HepG2 (cell line): Measurements from ENCODE around the gene SRY.

Experiments used
- EZH2 ChIP-seq: conservative IDR thresholded peaks from 2 replicates; pipeline ENCODE4 v1.6.1; 2012; ENCODE audit warnings: mild to moderate bottlenecking, low read depth, low read length, moderate library complexity
- FOXK1 ChIP-seq: sonication (generic); formaldehyde crosslinking; IDR thresholded peaks from 2 replicates; pipeline ENCODE4 v1.4.0; 2020; ENCODE audit warnings: low read depth, missing genetic modification reagents, borderline replicate concordance
- MXD4 ChIP-seq: IDR thresholded peaks from 2 replicates; pipeline ENCODE4 v1.6.1; 2016; ENCODE audit warnings: mild to moderate bottlenecking, missing biosample characterization, missing genetic modification reagents
- NR1H2 ChIP-seq: sonication (generic); formaldehyde crosslinking; IDR thresholded peaks from 2 replicates; pipeline ENCODE4 v1.8.1; 2022; ENCODE audit warnings: low read depth, missing genetic modification reagents, borderline replicate concordance
- POLR2AphosphoS5 ChIP-seq: IDR thresholded peaks from 2 replicates; pipeline ENCODE4 v1.6.1; 2012; ENCODE audit warnings: low read depth, low read length
- ZC3H4 ChIP-seq: sonication (generic); formaldehyde crosslinking; IDR thresholded peaks from 2 replicates; pipeline ENCODE4 v1.4.0; 2020; ENCODE audit warnings: missing genetic modification reagents, borderline replicate concordance
- ZNF530 ChIP-seq: sonication (generic); formaldehyde crosslinking; IDR thresholded peaks from 2 replicates; pipeline ENCODE4 v1.5.0; 2020; ENCODE audit warnings: low read depth, mild to moderate bottlenecking, missing genetic modification reagents
- ZNF589 ChIP-seq: sonication (generic); formaldehyde crosslinking; conservative IDR thresholded peaks from 2 replicates; pipeline ENCODE4 v1.8.0; 2022; ENCODE audit warnings: mild to moderate bottlenecking, moderate library complexity, missing genetic modification reagents
- ZNF850 ChIP-seq: sonication (generic); formaldehyde crosslinking; conservative IDR thresholded peaks from 2 replicates; pipeline ENCODE4 v1.9.0; 2021; ENCODE audit warnings: mild to moderate bottlenecking, missing genetic modification reagents
- TF ChIP-seq, protein P1 (sequence below): IDR thresholded peaks from 2 replicates; pipeline ENCODE4 v1.6.1; 2016; ENCODE audit warnings: missing genetic modification reagents, missing compliant biosample characterization
- TF ChIP-seq, protein P2 (sequence below): sonication (generic); formaldehyde crosslinking; IDR thresholded peaks from 2 replicates; pipeline ENCODE4 v1.5.0; 2020; ENCODE audit warnings: mild to moderate bottlenecking, missing genetic modification reagents, moderate library complexity
- TF ChIP-seq, protein P3 (sequence below): sonication (generic); formaldehyde crosslinking; IDR thresholded peaks from 2 replicates; pipeline ENCODE4 v1.4.0; 2020; ENCODE audit warnings: missing genetic modification reagents

DNA sequence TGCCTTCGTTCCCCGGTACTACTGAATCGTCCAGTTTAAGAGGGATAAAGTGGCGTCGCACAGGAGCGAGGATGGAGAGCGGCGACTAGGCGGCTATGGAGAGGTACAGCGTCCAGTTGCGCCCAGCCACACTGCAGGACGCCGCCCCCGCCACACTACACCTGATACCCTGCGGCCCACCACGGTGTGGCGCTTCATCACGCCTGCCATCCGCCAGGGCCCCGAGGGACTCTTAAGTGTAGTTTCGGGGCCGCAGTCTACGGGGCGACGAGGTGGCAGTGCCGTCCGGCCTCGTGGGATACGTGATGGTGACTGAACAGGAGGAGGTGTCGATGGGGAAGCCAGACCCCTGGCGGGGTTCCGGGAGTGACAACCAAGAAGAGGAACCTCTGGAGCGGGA, 2.3 kb upstream of the SRY start:
- TF ChIP-seq, protein P1, sequence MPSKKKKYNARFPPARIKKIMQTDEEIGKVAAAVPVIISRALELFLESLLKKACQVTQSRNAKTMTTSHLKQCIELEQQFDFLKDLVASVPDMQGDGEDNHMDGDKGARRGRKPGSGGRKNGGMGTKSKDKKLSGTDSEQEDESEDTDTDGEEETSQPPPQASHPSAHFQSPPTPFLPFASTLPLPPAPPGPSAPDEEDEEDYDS, result no peak
- TF ChIP-seq NR1H2 (CRISPR knock-in tag) (no peak), FOXK1 (CRISPR knock-in tag) (no peak), ZNF589 (no peak), ZC3H4 (CRISPR knock-in tag) (no peak), POLR2AphosphoS5 (no peak), ZNF850 (CRISPR knock-in tag) (no peak), EZH2 (no peak), MXD4 (CRISPR knock-in tag) (no peak), ZNF530 (CRISPR knock-in tag) (no peak)
- TF ChIP-seq, protein P2, sequence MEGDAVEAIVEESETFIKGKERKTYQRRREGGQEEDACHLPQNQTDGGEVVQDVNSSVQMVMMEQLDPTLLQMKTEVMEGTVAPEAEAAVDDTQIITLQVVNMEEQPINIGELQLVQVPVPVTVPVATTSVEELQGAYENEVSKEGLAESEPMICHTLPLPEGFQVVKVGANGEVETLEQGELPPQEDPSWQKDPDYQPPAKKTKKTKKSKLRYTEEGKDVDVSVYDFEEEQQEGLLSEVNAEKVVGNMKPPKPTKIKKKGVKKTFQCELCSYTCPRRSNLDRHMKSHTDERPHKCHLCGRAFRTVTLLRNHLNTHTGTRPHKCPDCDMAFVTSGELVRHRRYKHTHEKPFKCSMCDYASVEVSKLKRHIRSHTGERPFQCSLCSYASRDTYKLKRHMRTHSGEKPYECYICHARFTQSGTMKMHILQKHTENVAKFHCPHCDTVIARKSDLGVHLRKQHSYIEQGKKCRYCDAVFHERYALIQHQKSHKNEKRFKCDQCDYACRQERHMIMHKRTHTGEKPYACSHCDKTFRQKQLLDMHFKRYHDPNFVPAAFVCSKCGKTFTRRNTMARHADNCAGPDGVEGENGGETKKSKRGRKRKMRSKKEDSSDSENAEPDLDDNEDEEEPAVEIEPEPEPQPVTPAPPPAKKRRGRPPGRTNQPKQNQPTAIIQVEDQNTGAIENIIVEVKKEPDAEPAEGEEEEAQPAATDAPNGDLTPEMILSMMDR (CRISPR knock-in tag), result no peak
- TF ChIP-seq, protein P3, sequence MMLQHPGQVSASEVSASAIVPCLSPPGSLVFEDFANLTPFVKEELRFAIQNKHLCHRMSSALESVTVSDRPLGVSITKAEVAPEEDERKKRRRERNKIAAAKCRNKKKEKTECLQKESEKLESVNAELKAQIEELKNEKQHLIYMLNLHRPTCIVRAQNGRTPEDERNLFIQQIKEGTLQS (CRISPR knock-in tag), result no peak
